ENCODE results near the gene GALNTL6.

DNA sequence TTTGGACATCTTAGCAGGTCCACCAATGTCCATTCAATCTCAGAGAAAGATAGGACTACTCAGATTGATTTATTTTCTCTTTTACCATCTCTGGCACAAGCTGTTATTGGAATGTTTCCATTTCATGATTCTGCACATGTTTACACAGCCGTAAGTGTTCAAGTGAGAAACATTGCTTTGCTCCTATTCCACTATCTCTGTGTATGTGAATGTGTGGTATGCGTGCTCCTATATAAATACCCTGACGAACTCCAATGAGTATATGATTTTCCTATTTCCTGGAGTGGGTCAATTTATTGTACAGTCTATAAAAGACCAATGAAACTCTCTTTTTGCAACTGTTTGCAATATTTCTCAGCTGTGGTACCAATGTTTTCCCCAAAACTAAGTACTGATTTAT, 1134.4 kb downstream of the GALNTL6 start:
- no peak for TF ChIP-seq YY1 (IDR thresholded peaks at IDR 0.05; ENCODE audit: insufficient read depth, insufficient read length)
- TF ChIP-seq ZNF274 (IDR thresholded peaks at IDR 0.05; ENCODE audit: low read depth, low read length): no peak
